Dendritic cell treated with granulocyte-macrophage colony-stimulating factor and Interleukin-4, amounts not matched to agents 40 ng/mL and 50 ng/mL, for 4 days (primary cell): Measurements from ENCODE around the gene ACO2.
A peak's percentile ranks its signal among the peaks of the same experiment; 100 is the strongest.

ENCODE experiments used
- H3K27ac Mint-ChIP-seq: one replicate; pipeline ENCODE4 v1.8.0; 2022; ENCODE audit warnings: mild to moderate bottlenecking, mixed read lengths
- H3K27me3 Mint-ChIP-seq: one replicate; pipeline ENCODE4 v1.8.0; 2022; ENCODE audit warnings: mild to moderate bottlenecking, mixed read lengths
- H3K36me3 Mint-ChIP-seq: one replicate; pipeline ENCODE4 v1.8.0; 2022; ENCODE audit warnings: low read depth, mixed read lengths
- H3K4me1 Mint-ChIP-seq: one replicate; pipeline ENCODE4 v1.8.0; 2022; ENCODE audit warnings: low read depth, mixed read lengths
- H3K4me3 Mint-ChIP-seq: one replicate; pipeline ENCODE4 v1.8.0; 2022; ENCODE audit warnings: mild to moderate bottlenecking, moderate library complexity, mixed read lengths
- H3K9me3 Mint-ChIP-seq: one replicate; pipeline ENCODE4 v1.8.0; 2022; ENCODE audit warnings: mixed read lengths
- intact Hi-C: fragments of 100-400 bp; cut with micrococcal nuclease; formaldehyde crosslinking; loops from one replicate; pipeline ENCODE4 v1.15.0; 2022

Gene ACO2

GRCh38 chr22:41470886-41471285 lies 2.0 kb downstream of the ACO2 start:
- no peaks in the 10 kb centered on the region for H3K9me3 Mint-ChIP-seq
- intact Hi-C loops: no loop called here
- H3K4me1 Mint-ChIP-seq: peaks cover 32% of the 10 kb centered on the region
- peak overlapping the region; percentile 76 for H3K27ac Mint-ChIP-seq
- H3K4me3 Mint-ChIP-seq: peak overlapping the region; percentile 20
- no peaks in the 10 kb centered on the region for H3K27me3 Mint-ChIP-seq
- H3K36me3 Mint-ChIP-seq: peaks cover 80% of the 10 kb centered on the region

- H3K27ac Mint-ChIP-seq: no peak overlapping the region
- H3K9me3 Mint-ChIP-seq: no peaks in the 10 kb centered on the region
- no peaks in the 10 kb centered on the region for H3K27me3 Mint-ChIP-seq
- peaks cover 79% of the 10 kb centered on the region for H3K36me3 Mint-ChIP-seq
- intact Hi-C loops: no loop called here
- no peak overlapping the region for H3K4me3 Mint-ChIP-seq
- H3K4me1 Mint-ChIP-seq: peaks cover 32% of the 10 kb centered on the region
These were observed 2.7 kb downstream of the ACO2 start for GRCh38 chr22:41471568-41471967.

GRCh38 chr22:41474872-41475451 lies 6.0 kb downstream of the ACO2 start:
- Mint-ChIP-seq H3K27ac (no peak overlapping the region), H3K27me3 (no peaks in the 10 kb centered on the region), H3K9me3 (no peaks in the 10 kb centered on the region), H3K4me1 (peaks cover 43% of the 10 kb centered on the region), H3K36me3 (peaks cover 77% of the 10 kb centered on the region), H3K4me3 (no peak overlapping the region)
- intact Hi-C loops: no loop called here

GRCh38 chr22:41478473-41478872 lies 9.6 kb downstream of the ACO2 start:
- H3K9me3 Mint-ChIP-seq: no peaks in the 10 kb centered on the region
- peaks cover 59% of the 10 kb centered on the region for H3K4me1 Mint-ChIP-seq
- H3K36me3 Mint-ChIP-seq: peaks cover 66% of the 10 kb centered on the region
- no peak overlapping the region for H3K4me3 Mint-ChIP-seq
- H3K27ac Mint-ChIP-seq: no peak overlapping the region
- H3K27me3 Mint-ChIP-seq: no peaks in the 10 kb centered on the region
- intact Hi-C loops: no loop called here

- Mint-ChIP-seq H3K27ac (no peak overlapping the region), H3K9me3 (no peaks in the 10 kb centered on the region), H3K27me3 (no peaks in the 10 kb centered on the region), H3K36me3 (peaks cover 66% of the 10 kb centered on the region), H3K4me3 (no peak overlapping the region), H3K4me1 (peaks cover 53% of the 10 kb centered on the region)
- intact Hi-C loops: no loop called here
These were observed 10.1 kb downstream of the ACO2 start for GRCh38 chr22:41478891-41479521.

- H3K36me3 Mint-ChIP-seq: peaks cover 60% of the 10 kb centered on the region
- H3K27me3 Mint-ChIP-seq: no peaks in the 10 kb centered on the region
These were observed 10.9 kb downstream of the ACO2 start for GRCh38 chr22:41479671-41480396.

GRCh38 chr22:41480397-41480735 lies 11.4 kb downstream of the ACO2 start:
- Mint-ChIP-seq H3K4me1 (peaks cover 56% of the 10 kb centered on the region), H3K9me3 (no peaks in the 10 kb centered on the region), H3K4me3 (no peak overlapping the region), H3K27ac (no peak overlapping the region), H3K27me3 (no peaks in the 10 kb centered on the region), H3K36me3 (peaks cover 55% of the 10 kb centered on the region)
- intact Hi-C loops: no loop called here

More at GRCh38 chr22:41479671-41480396, 10.9 kb downstream of the ACO2 start:
- intact Hi-C loops: no loop called here
- Mint-ChIP-seq H3K27ac (no peak overlapping the region), H3K4me1 (peaks cover 51% of the 10 kb centered on the region), H3K4me3 (no peak overlapping the region), H3K9me3 (no peaks in the 10 kb centered on the region)

- Mint-ChIP-seq H3K9me3 (no peaks in the 10 kb centered on the region), H3K27ac (peak overlapping the region; percentile 9), H3K4me3 (no peak overlapping the region), H3K4me1 (peaks cover 56% of the 10 kb centered on the region), H3K36me3 (peaks cover 52% of the 10 kb centered on the region), H3K27me3 (no peaks in the 10 kb centered on the region)
- intact Hi-C loops: no loop called here
These were observed 12.4 kb downstream of the ACO2 start for GRCh38 chr22:41481131-41481830.

GRCh38 chr22:41481925-41482318 lies 13.0 kb downstream of the ACO2 start:
- H3K9me3 Mint-ChIP-seq: no peaks in the 10 kb centered on the region
- peaks cover 52% of the 10 kb centered on the region for H3K36me3 Mint-ChIP-seq
- peaks cover 56% of the 10 kb centered on the region for H3K4me1 Mint-ChIP-seq
- H3K27ac Mint-ChIP-seq: peak overlapping the region; percentile 9
- intact Hi-C loops: no loop called here
- H3K27me3 Mint-ChIP-seq: no peaks in the 10 kb centered on the region
- H3K4me3 Mint-ChIP-seq: no peak overlapping the region

- Mint-ChIP-seq H3K4me3 (no peak overlapping the region), H3K27ac (peak overlapping the region; percentile 9), H3K4me1 (peaks cover 54% of the 10 kb centered on the region), H3K9me3 (no peaks in the 10 kb centered on the region), H3K27me3 (no peaks in the 10 kb centered on the region), H3K36me3 (peaks cover 52% of the 10 kb centered on the region)
- intact Hi-C loops: no loop called here
These were observed 13.5 kb downstream of the ACO2 start for GRCh38 chr22:41482319-41482935.

GRCh38 chr22:41485033-41485432 lies 16.1 kb downstream of the ACO2 start:
- H3K4me1 Mint-ChIP-seq: peaks cover 28% of the 10 kb centered on the region

GRCh38 chr22:41487037-41487935 lies 18.4 kb downstream of the ACO2 start:
- Mint-ChIP-seq H3K9me3 (no peaks in the 10 kb centered on the region), H3K27ac (no peak overlapping the region), H3K27me3 (no peaks in the 10 kb centered on the region), H3K36me3 (peaks cover 48% of the 10 kb centered on the region), H3K4me1 (peaks cover 21% of the 10 kb centered on the region), H3K4me3 (no peak overlapping the region)
- intact Hi-C loops: no loop called here

More at GRCh38 chr22:41485033-41485432, 16.1 kb downstream of the ACO2 start:
- intact Hi-C loops: no loop called here
- Mint-ChIP-seq H3K4me3 (no peak overlapping the region), H3K27ac (no peak overlapping the region), H3K27me3 (no peaks in the 10 kb centered on the region), H3K9me3 (no peaks in the 10 kb centered on the region), H3K36me3 (peaks cover 49% of the 10 kb centered on the region)

GRCh38 chr22:41488076-41488475 lies 19.2 kb downstream of the ACO2 start:
- intact Hi-C loops: no loop called here
- no peaks in the 10 kb centered on the region for H3K9me3 Mint-ChIP-seq
- H3K27ac Mint-ChIP-seq: no peak overlapping the region
- H3K4me3 Mint-ChIP-seq: no peak overlapping the region
- peaks cover 56% of the 10 kb centered on the region for H3K36me3 Mint-ChIP-seq
- no peaks in the 10 kb centered on the region for H3K27me3 Mint-ChIP-seq
- peaks cover 13% of the 10 kb centered on the region for H3K4me1 Mint-ChIP-seq
